ENCODE data around the gene OR1I1. TPM values are rescaled to one million over a fixed set of nuclear protein-coding genes. Genes with fewer than 3 reads are reported as not detected.

The OR1I1 gene
- total RNA-seq, 1 experiment from 2014 or later = not detected

DNA sequence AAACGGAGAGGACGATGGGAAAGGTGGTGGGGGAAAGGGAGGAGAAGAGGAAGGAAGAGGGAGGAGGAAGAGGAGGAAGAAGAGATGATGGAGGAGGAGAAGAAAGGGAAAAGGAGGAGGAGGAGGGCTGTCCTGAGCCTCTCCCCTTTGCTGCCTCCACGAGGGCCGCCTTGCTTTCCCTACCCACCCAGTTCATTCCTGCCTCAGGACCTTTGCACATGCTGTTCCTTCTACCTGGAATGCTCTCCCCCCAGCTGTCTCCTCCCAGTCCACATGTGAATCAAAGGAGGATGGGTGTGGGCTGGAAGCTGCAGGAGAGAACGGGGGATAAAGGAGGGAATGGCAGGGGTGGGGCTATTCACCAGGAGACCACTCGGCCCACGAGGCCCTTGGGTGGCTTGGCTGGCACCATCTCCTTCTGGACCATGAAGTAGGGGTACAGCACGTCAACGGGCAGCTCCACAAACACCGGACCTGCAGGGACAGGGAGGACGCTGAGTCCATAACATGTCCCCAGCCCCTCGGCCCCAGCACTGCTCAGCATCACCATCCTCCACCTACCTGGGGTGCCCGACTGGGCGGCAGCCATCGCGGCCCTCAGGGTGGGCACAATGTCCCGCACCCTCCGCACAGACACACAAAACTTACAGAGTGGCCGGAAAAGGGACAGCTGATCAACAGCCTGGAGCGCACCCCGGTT, 40.5 kb downstream of the OR1I1 start:
- H3K9me3 ChIP-seq (ENCODE audit: control insufficient read depth in 1 of 2, insufficient read depth in 1 of 2, low read depth in 1 of 2, low read length in 2 of 2) = peaks cover 3 to 6% of the 10 kb centered on the region in 2 experiments; a peak in 1 of 4 replicates
- H3K36me3 ChIP-seq (ENCODE audit: control insufficient read depth in 1 of 2, insufficient read depth in 2 of 2, low read length in 2 of 2) = peaks cover 29 to 30% of the 10 kb centered on the region in 2 experiments
- H3K4me3 ChIP-seq (replicated peaks in 1 of 2; ENCODE audit: low read depth in 1 of 2, low read length in 2 of 2) = no peak overlapping the region
- H4K20me1 ChIP-seq (ENCODE audit: insufficient read depth) = no peaks in the 10 kb centered on the region
- H3K27me3 ChIP-seq (ENCODE audit: insufficient read depth, low read length) = no peaks in the 10 kb centered on the region
- ChIA-PET CTCF (no interaction called here), POLR2A (no interaction called here), RAD21 (ENCODE audit: low non-redundant PET in 1 of 2, low total read pairs in 2 of 2, uncharacterized antibody in 2 of 2, unreplicated experiment in 2 of 2) (no interaction called here)
- H3K4me1 ChIP-seq (ENCODE audit: control insufficient read depth in 1 of 2, insufficient read depth in 2 of 2, low read length in 2 of 2) = peaks cover 7 to 21% of the 10 kb centered on the region in 2 experiments; a peak in 2 of 4 replicates
- DNase-seq (ENCODE audit: low read depth, low spot score) = no peak
- H3K9ac ChIP-seq (ENCODE audit: low read length) = no peak overlapping the region
- BruUV-seq (replicated peaks) = no TSS peak
- no peak overlapping the region for H3K4me2 ChIP-seq (ENCODE audit: low read length)
- H3K9me2 ChIP-seq (ENCODE audit: insufficient read depth) = no peaks in the 10 kb centered on the region
- intact Hi-C loops (cut with micrococcal nuclease) = no loop called here
- TF ChIP-seq ZFX (IDR thresholded peaks at IDR 0.05) (no peak), RAD21 (IDR thresholded peaks at IDR 0.05; ENCODE audit: low read depth) (no peak)
- peaks cover 30% of the 10 kb centered on the region for H3K79me2 ChIP-seq (ENCODE audit: insufficient read depth, low read length)
- no peak for ATAC-seq
- H2AFZ ChIP-seq (ENCODE audit: low read depth, low read length, poor library complexity, severe bottlenecking) = no peak overlapping the region
- H3K27ac ChIP-seq (ENCODE audit: low read depth, low read length) = no peak overlapping the region

DNA sequence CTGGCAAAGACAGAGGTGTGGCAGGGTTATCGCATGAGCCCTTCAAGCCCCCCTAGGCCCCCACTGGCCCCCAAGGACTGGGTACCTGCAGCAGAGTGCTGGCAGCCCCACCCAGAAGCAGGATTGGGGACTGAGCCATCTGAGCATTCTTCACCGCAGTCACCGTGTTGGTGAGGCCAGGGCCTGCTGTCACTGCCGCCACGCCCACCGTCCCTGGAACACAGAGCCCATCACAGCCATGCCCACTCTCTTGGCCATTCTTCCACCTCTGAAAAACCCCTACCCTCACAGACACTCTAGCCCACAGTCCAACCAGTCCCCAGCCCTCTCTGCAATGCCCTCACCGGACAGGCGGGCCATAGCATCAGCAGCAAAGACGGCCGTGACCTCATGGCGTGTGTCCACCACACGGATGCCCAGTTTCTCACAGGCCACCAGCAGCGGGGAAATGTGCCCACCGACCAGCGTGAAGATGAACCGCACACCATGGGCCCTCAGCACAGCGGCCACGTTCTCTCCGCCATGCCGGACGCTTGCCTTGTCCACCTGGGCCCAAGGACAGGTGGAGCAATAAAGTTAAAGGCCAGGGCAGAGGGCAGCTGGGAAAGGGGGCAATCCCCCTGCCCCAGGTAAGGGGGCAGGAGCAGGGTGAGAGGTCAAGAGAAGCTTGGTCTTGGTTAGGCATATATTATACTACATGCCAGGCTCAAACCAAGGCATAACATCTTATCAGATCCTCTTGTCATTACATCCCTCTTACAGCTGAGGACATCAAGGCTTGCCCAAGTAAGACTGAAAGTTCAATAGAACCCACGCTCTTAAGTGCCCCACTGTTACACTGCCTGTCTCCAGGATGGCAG, 41.2 kb downstream of the OR1I1 start:
- H4K20me1 ChIP-seq (ENCODE audit: insufficient read depth) = no peaks in the 10 kb centered on the region
- H3K27me3 ChIP-seq (ENCODE audit: insufficient read depth, low read length) = no peaks in the 10 kb centered on the region
- H3K27ac ChIP-seq (ENCODE audit: low read depth, low read length) = no peak overlapping the region
- intact Hi-C loops (cut with micrococcal nuclease) = no loop called here
- H3K4me1 ChIP-seq (ENCODE audit: control insufficient read depth in 1 of 2, insufficient read depth in 2 of 2, low read length in 2 of 2) = peaks cover 7 to 21% of the 10 kb centered on the region in 2 experiments; a peak in 2 of 4 replicates
- ATAC-seq (no peak), DNase-seq (ENCODE audit: low read depth, low spot score) (no peak)
- H3K9me2 ChIP-seq (ENCODE audit: insufficient read depth) = no peaks in the 10 kb centered on the region
- H3K36me3 ChIP-seq (ENCODE audit: control insufficient read depth in 1 of 2, insufficient read depth in 2 of 2, low read length in 2 of 2) = peaks cover 23 to 25% of the 10 kb centered on the region in 2 experiments
- RAD21 ChIA-PET (ENCODE audit: low non-redundant PET in 1 of 2, low total read pairs in 2 of 2, uncharacterized antibody in 2 of 2, unreplicated experiment in 2 of 2) = no interaction called here
- no peak for TF ChIP-seq ZFX (IDR thresholded peaks at IDR 0.05)
- H3K4me3 ChIP-seq (replicated peaks in 1 of 2; ENCODE audit: low read depth in 1 of 2, low read length in 2 of 2) = no peak overlapping the region
- POLR2A ChIA-PET = no interaction called here
- CTCF ChIA-PET = no interaction called here
- H2AFZ ChIP-seq (ENCODE audit: low read depth, low read length, poor library complexity, severe bottlenecking) = no peak overlapping the region
- peaks cover 30% of the 10 kb centered on the region for H3K79me2 ChIP-seq (ENCODE audit: insufficient read depth, low read length)
- no peak overlapping the region for H3K9ac ChIP-seq (ENCODE audit: low read length)
- no TSS peak for BruUV-seq (replicated peaks)
- H3K9me3 ChIP-seq (ENCODE audit: control insufficient read depth in 1 of 2, insufficient read depth in 1 of 2, low read depth in 1 of 2, low read length in 2 of 2) = peaks cover 3 to 6% of the 10 kb centered on the region in 2 experiments; a peak in 1 of 4 replicates
- H3K4me2 ChIP-seq (ENCODE audit: low read length) = 0 out of 2 replicates have a peak overlapping the region, but pooled peaks have one; percentile 97

All from HCT116 (cell line).